H9 (cell line): Measurements from ENCODE around the gene SYTL1. TPM values are rescaled to one million over a fixed set of nuclear protein-coding genes. Genes with fewer than 3 reads are reported as not detected.

Source experiments
- DNase-seq: peaks from one replicate; pipeline ENCODE4 v3.0.0-alpha.2; 2017
- H2AFZ ChIP-seq: one replicate; pipeline ENCODE4 v1.6.1; 2013; ENCODE audit warnings: mild to moderate bottlenecking, low read length, control low read depth, moderate library complexity
- H2AK5ac ChIP-seq: 2 replicates; pipeline ENCODE4 v1.6.1; 2013; ENCODE audit warnings: low read length, control low read depth, mixed read lengths; ENCODE audit not compliant: insufficient read length
- H2BK120ac ChIP-seq: one replicate; pipeline ENCODE4 v1.6.1; 2013; ENCODE audit warnings: low read depth, mild to moderate bottlenecking, low read length, control low read depth, inconsistent platforms; ENCODE audit not compliant: poor library complexity, severe bottlenecking
- H2BK12ac ChIP-seq: 2 replicates; pipeline ENCODE4 v1.6.1; 2013; ENCODE audit warnings: low read length, control low read depth, mixed read lengths, low read depth; ENCODE audit not compliant: insufficient read length
- H2BK15ac ChIP-seq: 2 replicates; pipeline ENCODE4 v1.6.1; 2013; ENCODE audit warnings: low read depth, low read length, control low read depth
- H2BK20ac ChIP-seq: one replicate; pipeline ENCODE4 v1.6.1; 2013; ENCODE audit warnings: low read depth, mild to moderate bottlenecking, low read length, control low read depth, inconsistent platforms; ENCODE audit not compliant: poor library complexity, severe bottlenecking
- H2BK5ac ChIP-seq: 2 replicates; pipeline ENCODE4 v1.6.1; 2013; ENCODE audit warnings: low read length, control low read depth, mixed read lengths; ENCODE audit not compliant: insufficient read length
- H3K14ac ChIP-seq: 2 replicates; pipeline ENCODE4 v1.6.1; 2013; ENCODE audit warnings: low read length, control low read depth; ENCODE audit not compliant: insufficient read depth
- H3K18ac ChIP-seq: 2 replicates; pipeline ENCODE4 v1.6.1; 2013; ENCODE audit warnings: low read depth, mild to moderate bottlenecking, mixed read lengths, low read length, control low read depth; ENCODE audit not compliant: insufficient read length
- H3K23ac ChIP-seq: 2 replicates; pipeline ENCODE4 v1.6.1; 2013; ENCODE audit warnings: low read length, control low read depth, mixed read lengths, low read depth; ENCODE audit not compliant: insufficient read length
- H3K23me2 ChIP-seq: 2 replicates; pipeline ENCODE4 v1.6.1; 2013; ENCODE audit warnings: low read depth, mild to moderate bottlenecking, mixed read lengths, low read length, control low read depth; ENCODE audit not compliant: insufficient read length, poor library complexity, severe bottlenecking
- H3K27ac ChIP-seq: 2 replicates; pipeline ENCODE4 v1.5.1; 2013; ENCODE audit warnings: low read length, control low read depth, mixed read lengths, low read depth; ENCODE audit not compliant: insufficient read length
- H3K27me3 ChIP-seq: 2 replicates; pipeline ENCODE4 v1.6.1; 2013; ENCODE audit warnings: low read length, control low read depth, inconsistent platforms; ENCODE audit not compliant: insufficient read depth
- H3K4ac ChIP-seq: 2 replicates; pipeline ENCODE4 v1.6.1; 2013; ENCODE audit warnings: low read depth, mild to moderate bottlenecking, control low read depth, inconsistent platforms, low read length, moderate library complexity
- H3K4me1 ChIP-seq: 2 replicates; pipeline ENCODE4 v1.6.1; 2013; ENCODE audit warnings: low read length, control low read depth, inconsistent platforms; ENCODE audit not compliant: insufficient read depth
- H3K4me2 ChIP-seq: 2 replicates; pipeline ENCODE4 v1.6.1; 2013; ENCODE audit warnings: low read length, control low read depth, mixed read lengths; ENCODE audit not compliant: insufficient read length, insufficient read depth
- H3K56ac ChIP-seq: 2 replicates; pipeline ENCODE4 v1.6.1; 2013; ENCODE audit warnings: low read depth, mild to moderate bottlenecking, mixed read lengths, low read length, control low read depth; ENCODE audit not compliant: insufficient read length
- H3K79me1 ChIP-seq: 2 replicates; pipeline ENCODE4 v1.6.1; 2013; ENCODE audit warnings: low read depth, mild to moderate bottlenecking, moderate library complexity, low read length, control low read depth, inconsistent platforms; ENCODE audit not compliant: insufficient read depth, poor library complexity, severe bottlenecking
- H3K79me2 ChIP-seq: 2 replicates; pipeline ENCODE4 v1.6.1; 2013; ENCODE audit warnings: low read length, control low read depth, inconsistent platforms; ENCODE audit not compliant: insufficient read depth
- H3K9ac ChIP-seq: 2 replicates; pipeline ENCODE4 v1.6.1; 2013; ENCODE audit warnings: low read length, control low read depth, mixed read lengths; ENCODE audit not compliant: insufficient read length; ENCODE audit errors: extremely low read depth
- H3K9me3 ChIP-seq: one replicate; pipeline ENCODE4 v1.6.1; 2013; ENCODE audit warnings: low read depth, low read length, inconsistent platforms; ENCODE audit not compliant: control insufficient read depth
- H3T11ph ChIP-seq: one replicate; pipeline ENCODE4 v1.6.1; 2013; ENCODE audit warnings: mild to moderate bottlenecking, low read length, control low read depth, inconsistent platforms
- H4K20me1 ChIP-seq: one replicate; pipeline ENCODE4 v1.6.1; 2013; ENCODE audit not compliant: control insufficient read depth, insufficient read length, insufficient read depth
- H4K5ac ChIP-seq: 2 replicates; pipeline ENCODE4 v1.6.1; 2013; ENCODE audit warnings: low read depth, mild to moderate bottlenecking, mixed read lengths, low read length, control low read depth; ENCODE audit not compliant: insufficient read length
- H4K8ac ChIP-seq: replicated peaks from 2 replicates; pipeline ENCODE4 v1.6.1; 2013; ENCODE audit warnings: low read length, control low read depth, mixed read lengths, low read depth; ENCODE audit not compliant: insufficient read length
- H4K91ac ChIP-seq: 2 replicates; pipeline ENCODE4 v1.6.1; 2013; ENCODE audit warnings: low read depth, mild to moderate bottlenecking, moderate library complexity, mixed read lengths, low read length, control low read depth; ENCODE audit not compliant: insufficient read length
- H3K27ac Mint-ChIP-seq, 3 experiments: 2 replicates in 2 of 3; 3 replicates in 1 of 3; pipeline ENCODE4 v1.8.0; 2020 to 2021; ENCODE audit warnings: mixed read lengths in 3 of 3, mild to moderate bottlenecking in 1 of 3, moderate library complexity in 1 of 3
- H3K27me3 Mint-ChIP-seq: 2 replicates; pipeline ENCODE4 v1.8.0; 2021; ENCODE audit warnings: low read depth, mild to moderate bottlenecking, moderate library complexity, mixed read lengths
- H3K36me3 Mint-ChIP-seq, 3 experiments: 2 replicates in 2 of 3; 3 replicates in 1 of 3; pipeline ENCODE4 v1.8.0; 2020 to 2021; ENCODE audit warnings: low read depth in 3 of 3, mixed read lengths in 3 of 3; ENCODE audit not compliant: insufficient read depth in 1 of 3
- H3K4me1 Mint-ChIP-seq, 2 experiments: 2 replicates each; pipeline ENCODE4 v1.8.0; 2020; ENCODE audit warnings: mixed read lengths in 2 of 2
- H3K4me3 Mint-ChIP-seq, 2 experiments: 2 replicates in 1 of 2; 3 replicates in 1 of 2; pipeline ENCODE4 v1.8.0; 2020 to 2021; ENCODE audit warnings: mild to moderate bottlenecking in 2 of 2, mixed read lengths in 2 of 2, moderate library complexity in 1 of 2
- H3K9me3 Mint-ChIP-seq, 2 experiments: 2 replicates in 1 of 2; 3 replicates in 1 of 2; pipeline ENCODE4 v1.8.0; 2020; ENCODE audit warnings: mild to moderate bottlenecking in 2 of 2, mixed read lengths in 2 of 2, moderate library complexity in 1 of 2
- WGBS: extraction: QIAGEN DNeasy Blood & Tissue Kit; methylation state at CpG from one replicate; pipeline ENCODE4 v1.1.7; 2013; ENCODE audit warnings: missing lambda C conversion rate, low lambda C conversion rate, mixed read lengths; ENCODE audit not compliant: insufficient read length; ENCODE audit errors: extremely low coverage; 5-methylcytosine and 5-hydroxymethylcytosine counted together
- total RNA-seq: library from RNA; stranded (reverse); gene quantifications from 2 replicates; pipeline ENCODE4 v1.2.1, GENCODE V29; 2021
- TF ChIP-seq, protein P1 (sequence below): fragments of 200-600 bp; sonication (generic); conservative IDR thresholded peaks from 3 replicates; pipeline ENCODE4 v1.8.0; 2021; ENCODE audit warnings: antibody characterized with exemption, mild to moderate bottlenecking

SYTL1 gene
- total RNA-seq, 1 experiment from 2014 or later: 12.0 TPM

GRCh38 chr1:27331922-27332321 is 9.9 kb upstream of the SYTL1 start:
- Histone ChIP-seq H2BK5ac (no peak overlapping the region), H3K79me2 (peaks cover 2% of the 10 kb centered on the region; the same call in 1 of the 2 replicates), H2AK5ac (no peak overlapping the region), H4K91ac (no peak overlapping the region), H2BK15ac (no peak overlapping the region), H3K4me1 (no peaks in the 10 kb centered on the region), H4K8ac (no peak overlapping the region), H3K23me2 (no peaks in the 10 kb centered on the region), H4K20me1 (no peaks in the 10 kb centered on the region), H3K56ac (no peak overlapping the region), H2AFZ (no peak overlapping the region), H3K9ac (no peak overlapping the region), H3K4ac (no peak overlapping the region), H2BK120ac (no peak overlapping the region), H3K23ac (no peak overlapping the region), H3K27me3 (no peaks in the 10 kb centered on the region), H3K27ac (no peak overlapping the region), H4K5ac (no peak overlapping the region), H3K18ac (no peak overlapping the region), H2BK12ac (no peak overlapping the region), H3K9me3 (no peaks in the 10 kb centered on the region), H3K4me2 (no peak overlapping the region), H3K14ac (no peak overlapping the region), H2BK20ac (no peak overlapping the region), H3T11ph (no peak overlapping the region), H3K79me1 (peaks cover 3% of the 10 kb centered on the region)
- H3K27ac Mint-ChIP-seq: no peak overlapping the region
- no peaks in the 10 kb centered on the region for H3K9me3 Mint-ChIP-seq
- H3K27me3 Mint-ChIP-seq: no peaks in the 10 kb centered on the region
- no peak overlapping the region for H3K4me3 Mint-ChIP-seq
- WGBS: no CpG with 5 or more reads among the region's 5 CpGs
- H3K36me3 Mint-ChIP-seq: peaks cover 25 to 58% (median 48%) of the 10 kb centered on the region in 3 experiments; a peak in 6 of 7 replicates
- TF ChIP-seq, protein P1, sequence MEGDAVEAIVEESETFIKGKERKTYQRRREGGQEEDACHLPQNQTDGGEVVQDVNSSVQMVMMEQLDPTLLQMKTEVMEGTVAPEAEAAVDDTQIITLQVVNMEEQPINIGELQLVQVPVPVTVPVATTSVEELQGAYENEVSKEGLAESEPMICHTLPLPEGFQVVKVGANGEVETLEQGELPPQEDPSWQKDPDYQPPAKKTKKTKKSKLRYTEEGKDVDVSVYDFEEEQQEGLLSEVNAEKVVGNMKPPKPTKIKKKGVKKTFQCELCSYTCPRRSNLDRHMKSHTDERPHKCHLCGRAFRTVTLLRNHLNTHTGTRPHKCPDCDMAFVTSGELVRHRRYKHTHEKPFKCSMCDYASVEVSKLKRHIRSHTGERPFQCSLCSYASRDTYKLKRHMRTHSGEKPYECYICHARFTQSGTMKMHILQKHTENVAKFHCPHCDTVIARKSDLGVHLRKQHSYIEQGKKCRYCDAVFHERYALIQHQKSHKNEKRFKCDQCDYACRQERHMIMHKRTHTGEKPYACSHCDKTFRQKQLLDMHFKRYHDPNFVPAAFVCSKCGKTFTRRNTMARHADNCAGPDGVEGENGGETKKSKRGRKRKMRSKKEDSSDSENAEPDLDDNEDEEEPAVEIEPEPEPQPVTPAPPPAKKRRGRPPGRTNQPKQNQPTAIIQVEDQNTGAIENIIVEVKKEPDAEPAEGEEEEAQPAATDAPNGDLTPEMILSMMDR: no peak
- no peaks in the 10 kb centered on the region for H3K4me1 Mint-ChIP-seq
- no peak for DNase-seq
